GM19324 (cell line): ENCODE results near the gene ZEB2.
A peak's percentile ranks its signal among the peaks of the same experiment; 100 is the strongest.

Experiments
- ATAC-seq: cut with Tn5 transposase; IDR thresholded peaks from one replicate; pipeline ENCODE4 v1.9.1; 2021; ENCODE audit warnings: mild to moderate bottlenecking, moderate library complexity; ENCODE audit not compliant: unreplicated experiment, low FRiP score

ZEB2 gene

GRCh38 chr2:144475044-144475443 lies 44.9 kb downstream of the ZEB2 start:
- ATAC-seq = no peak

- ATAC-seq = no peak
Measured at GRCh38 chr2:144474017-144474416, 45.9 kb downstream of the ZEB2 start.

- no peak for ATAC-seq
Measured at GRCh38 chr2:144472911-144473310, 47.0 kb downstream of the ZEB2 start.

GRCh38 chr2:144472046-144472412 lies 47.9 kb downstream of the ZEB2 start:
- no peak for ATAC-seq

- ATAC-seq = peak; percentile 83
Measured at GRCh38 chr2:144471305-144472045, 48.4 kb downstream of the ZEB2 start.

GRCh38 chr2:144470816-144471215 lies 49.1 kb downstream of the ZEB2 start:
- no peak for ATAC-seq

- ATAC-seq = no peak
Measured at GRCh38 chr2:144470334-144470733, 49.6 kb downstream of the ZEB2 start.

- ATAC-seq = no peak
Measured at GRCh38 chr2:144469798-144470197, 50.1 kb downstream of the ZEB2 start.

- ATAC-seq = no peak
Measured at GRCh38 chr2:144468823-144469595, 50.9 kb downstream of the ZEB2 start.

- ATAC-seq = no peak
Measured at GRCh38 chr2:144467502-144468137, 52.3 kb downstream of the ZEB2 start.

- no peak for ATAC-seq
Measured at GRCh38 chr2:144466637-144467036, 53.3 kb downstream of the ZEB2 start.

GRCh38 chr2:144465749-144466148 lies 54.2 kb downstream of the ZEB2 start:
- no peak for ATAC-seq

- ATAC-seq = no peak
Measured at GRCh38 chr2:144464730-144465129, 55.2 kb downstream of the ZEB2 start.

GRCh38 chr2:144463266-144463665 lies 56.7 kb downstream of the ZEB2 start:
- ATAC-seq = no peak

- no peak for ATAC-seq
Measured at GRCh38 chr2:144462266-144462665, 57.7 kb downstream of the ZEB2 start.

- no peak for ATAC-seq
Measured at GRCh38 chr2:144461308-144461766, 58.6 kb downstream of the ZEB2 start.

GRCh38 chr2:144460727-144461307 lies 59.1 kb downstream of the ZEB2 start:
- ATAC-seq = no peak

- ATAC-seq = no peak
Measured at GRCh38 chr2:144459937-144460336, 60.0 kb downstream of the ZEB2 start.

GRCh38 chr2:144459286-144459685 lies 60.6 kb downstream of the ZEB2 start:
- no peak for ATAC-seq

GRCh38 chr2:144458541-144458940 lies 61.4 kb downstream of the ZEB2 start:
- ATAC-seq = no peak

- peak; percentile 54 for ATAC-seq
Measured at GRCh38 chr2:144456680-144457079, 63.2 kb downstream of the ZEB2 start.
